Activated T-cell treated with anti-CD3 and anti-CD28 coated beads for 48 hours (primary cell): ENCODE results near the gene LCP2.

Experiments
- DNase-seq: peaks from one replicate; pipeline ENCODE4 v3.0.0-alpha.2; 2020; ENCODE audit warnings: low read depth

LCP2 gene

DNA sequence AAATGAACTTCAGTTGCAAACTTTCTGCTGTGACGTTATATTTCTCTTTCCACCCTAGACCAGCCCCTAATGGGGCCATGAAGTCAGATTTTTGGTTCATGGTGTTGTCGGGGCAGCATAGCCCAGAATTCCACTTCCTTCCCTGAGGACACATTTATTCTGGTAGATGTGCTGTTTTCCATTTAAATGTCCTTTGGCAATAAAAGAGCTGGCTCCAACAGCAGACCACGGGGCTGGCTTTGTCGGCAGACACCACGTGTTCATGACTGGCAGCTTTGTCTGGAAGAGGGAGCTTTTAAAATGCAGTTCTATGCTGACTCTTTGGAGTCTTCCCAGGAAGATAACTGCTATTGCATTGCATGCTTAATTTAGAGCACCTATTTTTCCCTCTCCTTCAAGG, 17.6 kb upstream of the LCP2 start:
- no peak for DNase-seq

DNA sequence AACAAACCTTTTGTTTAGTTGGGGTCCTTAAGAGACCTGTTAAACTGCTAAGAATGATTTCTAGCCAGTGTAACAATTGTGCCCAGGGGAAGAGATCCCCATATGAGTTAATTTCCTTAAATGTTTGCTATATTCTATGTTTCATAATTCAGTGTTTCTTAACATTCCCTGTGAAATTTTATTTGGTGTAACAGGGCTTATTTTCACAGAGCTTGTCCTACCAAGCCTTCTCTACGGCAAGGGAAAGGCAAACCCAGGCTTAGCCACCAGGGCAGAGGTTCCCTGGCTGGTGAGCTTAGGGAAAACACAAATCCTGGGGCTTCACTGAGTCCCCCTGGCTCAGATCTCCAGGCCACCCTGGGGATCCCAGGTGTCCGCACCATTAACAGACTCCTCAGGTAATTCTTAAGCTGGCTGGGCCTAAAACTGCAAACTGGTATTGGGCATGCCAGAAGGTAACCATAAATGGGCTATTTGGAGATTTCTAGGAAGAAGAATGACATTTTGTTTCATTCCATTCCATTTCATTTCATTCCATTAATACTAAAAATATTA, 17.0 kb upstream of the LCP2 start:
- no peak for DNase-seq

DNA sequence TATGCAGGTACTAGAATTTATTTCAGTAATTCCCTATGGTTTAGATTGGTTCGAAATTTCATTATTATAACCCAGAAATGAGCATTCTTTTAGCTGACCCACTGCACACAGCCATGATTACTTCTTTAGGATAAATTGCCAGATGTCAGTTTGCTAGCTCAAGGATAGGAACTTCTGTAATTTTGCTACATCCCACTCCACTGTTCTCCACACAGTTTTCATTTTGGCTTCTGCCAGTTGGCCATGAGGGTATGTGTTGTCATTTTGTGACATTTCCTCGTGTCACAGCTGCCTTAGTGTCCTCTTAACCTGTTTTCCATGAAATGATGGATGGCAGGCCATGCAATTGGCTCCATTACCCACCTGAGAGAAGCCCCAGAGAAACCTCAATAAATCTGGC, 16.2 kb upstream of the LCP2 start:
- DNase-seq = no peak

DNA sequence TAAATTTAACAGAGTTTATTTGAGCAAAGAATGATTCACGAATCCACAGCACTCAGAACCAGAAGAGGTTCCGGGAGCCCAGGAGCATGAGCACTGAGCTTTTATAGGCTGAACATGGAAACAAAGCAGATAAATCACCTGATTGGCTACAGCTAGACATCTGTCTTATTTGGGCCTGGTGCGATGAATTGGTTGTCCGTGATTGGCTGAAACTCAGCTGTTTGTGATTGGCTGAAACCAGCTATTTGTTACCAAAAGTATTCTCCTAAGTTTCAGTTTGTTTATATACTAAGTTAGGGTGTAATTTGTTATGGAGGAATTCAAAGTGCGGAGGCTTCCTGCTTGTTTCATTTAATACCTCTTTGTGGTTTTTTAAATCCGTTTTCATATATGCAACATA, 15.8 kb upstream of the LCP2 start:
- no peak for DNase-seq

DNA sequence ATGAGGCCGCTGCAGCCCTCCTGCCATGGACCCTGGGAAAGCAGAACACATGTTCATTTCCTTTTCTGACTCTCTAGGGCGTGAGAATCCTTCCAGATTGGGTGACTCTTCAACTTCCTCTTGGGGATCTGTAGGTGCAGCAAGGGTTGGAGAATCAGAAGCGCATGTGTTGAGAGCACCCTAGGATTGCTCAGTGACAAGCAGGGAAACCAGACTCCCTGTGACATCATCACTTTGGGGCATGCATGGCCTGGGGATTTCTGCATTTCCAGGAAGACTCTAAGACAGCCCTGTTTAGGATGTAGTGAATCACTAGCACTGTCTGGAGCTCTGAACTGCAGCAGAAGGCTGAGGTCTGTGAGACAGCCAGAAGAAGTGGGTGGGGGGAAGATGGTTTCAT, 15.1 kb upstream of the LCP2 start:
- peak; percentile 55 for DNase-seq

DNA sequence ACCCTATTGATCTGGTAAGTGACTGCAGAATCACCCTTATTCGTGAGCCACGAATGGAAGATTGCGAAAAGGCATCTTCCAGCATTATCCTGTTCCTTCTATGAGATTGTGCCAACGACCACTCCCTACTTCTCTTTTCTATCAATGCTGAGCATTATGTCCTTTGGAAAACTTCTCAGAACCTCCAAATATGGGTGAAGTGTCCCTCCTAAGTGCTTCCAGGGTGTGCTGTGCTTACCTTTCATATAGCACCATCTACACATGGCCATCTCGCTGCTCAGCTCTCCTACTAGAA, 14.7 kb upstream of the LCP2 start:
- DNase-seq = no peak

DNA sequence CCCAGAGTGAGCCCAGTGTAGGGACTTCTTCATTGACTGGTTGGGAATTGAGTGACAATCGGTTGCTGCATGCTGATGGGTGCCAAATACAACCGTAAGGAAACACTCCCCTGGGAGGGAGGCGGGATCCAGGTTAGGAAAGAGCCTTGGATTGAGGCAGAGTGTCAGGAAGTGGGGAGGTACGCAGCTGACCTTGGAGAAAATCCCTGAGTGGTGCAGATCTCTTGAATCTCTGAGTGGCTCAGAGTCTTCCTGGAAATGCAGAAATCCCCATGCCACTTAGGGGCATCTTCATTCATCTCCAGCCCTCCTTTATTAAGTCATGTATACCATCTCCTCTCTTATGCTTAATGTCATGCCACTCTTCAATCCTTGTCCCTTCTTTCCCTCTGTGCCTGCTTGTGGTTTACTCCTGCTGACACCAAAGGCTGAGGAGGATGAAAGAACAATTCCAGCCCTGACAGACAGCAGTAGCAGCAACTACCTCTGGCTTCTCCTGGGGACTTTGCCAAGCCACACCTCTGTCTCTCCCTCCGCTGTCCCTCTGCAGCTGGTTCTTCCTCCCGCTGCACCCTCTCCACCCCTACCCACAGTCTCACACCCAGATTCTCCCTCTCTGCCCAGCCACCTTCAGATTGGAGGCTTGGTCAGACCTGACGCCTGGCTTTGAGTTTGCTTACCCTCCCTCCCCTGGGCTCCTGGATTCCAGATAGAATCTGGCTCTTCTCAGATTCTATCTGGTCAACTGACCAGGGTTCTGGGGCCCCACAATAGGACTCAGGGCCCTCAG, 14.1 kb upstream of the LCP2 start:
- DNase-seq = no peak

DNA sequence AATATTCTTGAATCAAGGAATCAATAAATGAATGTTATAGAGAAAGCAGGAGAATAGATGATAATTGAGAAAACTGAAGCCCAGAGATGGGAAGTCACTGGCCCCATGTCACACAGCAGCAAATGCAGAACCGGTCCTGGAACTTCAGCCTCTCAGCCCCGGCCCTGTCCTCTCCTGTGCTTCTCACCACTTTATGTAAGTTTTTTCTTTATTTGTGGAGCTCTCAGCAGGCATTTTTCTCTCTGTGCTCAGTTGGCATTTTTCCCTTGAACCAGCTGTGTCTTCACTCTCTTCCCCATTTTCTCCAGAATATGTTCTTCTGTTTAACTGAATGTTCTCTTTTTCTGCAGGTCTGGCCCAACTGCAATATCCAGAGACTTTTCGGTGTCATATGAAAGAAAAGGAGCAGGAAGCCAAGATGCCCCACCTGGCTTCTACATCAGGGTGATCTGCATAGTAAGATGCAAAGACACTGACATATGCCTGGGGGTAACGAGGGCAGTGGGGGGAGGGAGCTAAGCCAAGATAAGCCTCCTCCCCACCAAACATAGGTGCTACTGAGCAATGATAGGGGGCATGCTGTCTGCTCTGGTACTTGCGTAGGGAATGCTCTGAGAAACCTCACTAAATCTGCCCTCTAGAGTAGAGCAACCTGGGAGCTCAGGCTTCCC, 12.8 kb upstream of the LCP2 start:
- no peak for DNase-seq

DNA sequence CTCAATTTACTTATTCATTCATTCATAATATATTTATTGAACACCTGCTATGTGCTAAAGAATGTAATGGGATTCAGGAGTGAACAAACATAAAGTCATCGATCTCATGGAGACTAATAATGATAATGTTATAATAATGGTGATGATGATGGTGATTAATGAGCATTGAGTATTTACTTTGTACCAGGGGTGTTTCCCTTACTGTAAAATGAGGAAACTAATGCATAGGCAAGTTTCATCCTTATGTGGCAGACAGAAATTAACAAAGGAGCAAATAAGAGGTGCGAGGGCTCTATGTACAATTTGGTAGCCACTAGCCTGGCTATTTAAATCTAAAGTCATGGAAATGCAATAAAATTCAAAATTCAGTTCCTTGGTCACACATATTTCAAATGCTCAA, 11.1 kb upstream of the LCP2 start:
- DNase-seq = no peak

DNA sequence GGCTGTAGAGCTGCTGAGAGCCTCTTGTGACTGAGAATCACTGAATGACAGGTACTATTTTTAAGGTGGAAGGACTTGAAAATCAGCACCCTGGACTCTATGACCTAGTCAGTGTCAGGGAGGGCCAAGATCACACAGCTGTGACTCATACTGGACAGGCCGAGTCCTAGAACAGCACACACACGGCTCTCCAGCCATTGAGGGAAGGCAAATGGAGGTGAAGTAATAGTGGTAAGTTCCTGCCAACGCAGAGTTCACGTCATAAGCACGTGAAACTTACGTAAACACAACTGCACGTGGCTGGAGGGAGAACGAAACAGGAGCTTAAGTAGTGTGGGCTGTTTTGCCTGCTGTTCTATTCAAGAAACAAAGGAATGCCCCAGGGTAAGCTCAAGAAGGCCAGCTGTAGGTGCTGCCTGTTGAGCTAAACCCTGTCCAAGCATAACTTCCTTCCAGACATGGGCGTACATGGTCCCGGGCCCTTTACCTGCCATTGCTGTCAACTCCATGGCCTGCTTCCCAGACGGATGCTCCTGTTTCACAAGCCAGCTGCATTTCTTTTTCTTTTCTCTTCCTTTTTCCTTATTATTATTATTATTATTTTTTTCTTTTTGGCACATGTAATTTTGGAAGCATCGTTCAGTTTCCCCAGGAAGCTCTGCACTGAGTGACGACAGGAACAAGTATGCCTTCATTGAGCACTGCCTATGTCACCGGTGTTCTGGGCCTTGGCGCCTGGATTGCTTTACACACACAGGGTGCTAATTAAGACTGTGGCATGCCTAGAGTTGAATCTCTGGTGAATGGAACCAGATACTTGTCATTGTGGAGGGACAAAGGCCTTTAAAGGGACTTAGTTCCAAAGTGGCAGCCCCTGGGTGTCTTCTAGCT, 10.2 kb upstream of the LCP2 start:
- DNase-seq = no peak

DNA sequence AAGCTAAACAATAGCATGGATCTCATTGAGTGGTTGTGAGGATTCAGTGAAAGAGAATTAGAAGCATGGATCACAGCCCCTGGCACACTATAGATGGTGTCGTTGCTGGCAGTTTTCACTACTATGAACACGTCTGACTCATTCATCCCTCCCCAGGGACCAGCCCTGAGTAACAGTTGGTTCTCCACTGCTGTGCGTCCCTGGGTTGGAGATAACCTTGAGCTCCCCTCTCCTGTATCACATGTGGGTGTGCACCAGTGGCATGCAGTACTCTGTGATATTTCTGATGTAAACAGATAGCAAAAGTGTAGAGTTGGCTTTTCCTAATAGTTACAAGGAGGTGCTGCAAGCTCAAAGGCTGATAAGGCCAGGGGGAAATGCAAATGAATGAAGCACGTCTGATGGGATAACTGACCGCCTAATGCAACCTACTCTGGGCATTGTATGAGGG, 8.8 kb upstream of the LCP2 start:
- no peak for DNase-seq

DNA sequence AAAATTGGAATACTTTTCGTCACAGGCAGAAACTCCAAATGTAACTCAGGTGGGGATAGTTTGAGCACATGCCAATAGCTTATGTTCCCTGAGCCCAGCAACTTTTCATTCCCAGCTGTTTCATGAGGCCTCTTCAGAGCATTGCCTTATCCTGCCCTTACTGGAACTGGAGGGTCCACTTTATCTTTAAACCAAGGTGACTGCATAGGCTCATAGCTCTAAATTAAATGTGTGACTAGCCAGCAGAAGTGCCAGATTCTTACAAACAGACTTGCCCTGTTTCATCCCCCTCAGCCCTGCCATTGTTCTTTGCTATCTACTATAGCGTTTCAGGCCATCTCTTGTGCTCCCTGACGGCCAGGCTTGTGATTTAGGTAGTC, 8.1 kb upstream of the LCP2 start:
- DNase-seq = no peak

DNA sequence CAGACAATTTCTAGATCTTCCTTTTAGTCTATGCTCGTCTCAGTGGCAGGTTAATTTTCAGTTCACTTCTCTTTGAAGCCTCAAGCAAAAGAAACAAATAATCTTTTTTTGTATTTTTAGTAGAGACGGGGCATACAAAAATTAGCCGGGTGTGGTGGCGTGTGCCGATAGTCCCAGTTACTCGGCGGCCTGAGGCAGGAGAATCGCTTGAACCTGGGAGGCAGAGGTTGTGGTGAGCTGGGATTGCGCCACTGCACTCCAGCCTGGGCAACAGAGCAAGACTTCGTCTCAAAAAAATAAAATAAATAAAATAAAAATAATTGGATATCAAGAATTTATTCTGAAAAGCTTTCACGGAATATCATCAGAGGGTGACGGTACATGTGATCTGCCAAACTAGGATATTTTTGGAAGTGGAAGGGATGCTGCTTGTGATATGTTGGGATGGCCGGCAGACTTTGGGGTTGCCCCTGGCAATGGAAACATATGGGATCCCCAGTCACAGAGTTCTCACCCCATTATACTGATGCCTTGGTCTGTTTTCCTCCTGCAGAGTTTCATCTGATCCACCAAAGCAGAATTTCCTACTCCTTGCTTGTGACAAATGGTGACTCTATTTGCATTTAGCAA, 7.6 kb upstream of the LCP2 start:
- DNase-seq = no peak

DNA sequence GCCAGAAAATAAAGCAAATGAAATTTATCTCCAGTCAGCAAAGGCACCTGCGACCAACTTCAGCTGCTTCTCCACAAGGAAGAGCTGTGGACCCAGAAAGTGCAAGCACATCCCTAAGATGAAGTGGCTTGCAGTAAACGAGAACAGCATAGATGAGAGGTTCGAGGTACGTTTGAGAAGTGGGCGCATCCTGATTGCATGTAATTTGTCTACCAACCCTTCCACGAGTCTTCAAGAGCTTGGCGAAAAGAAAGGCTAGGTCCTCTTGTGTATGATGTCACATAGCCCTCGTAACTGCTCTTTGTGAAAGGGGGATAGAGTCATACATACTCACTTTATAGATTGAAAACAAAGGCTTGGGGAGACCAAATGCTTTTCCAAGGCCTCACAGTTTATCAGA, 6.0 kb upstream of the LCP2 start:
- DNase-seq = no peak

DNA sequence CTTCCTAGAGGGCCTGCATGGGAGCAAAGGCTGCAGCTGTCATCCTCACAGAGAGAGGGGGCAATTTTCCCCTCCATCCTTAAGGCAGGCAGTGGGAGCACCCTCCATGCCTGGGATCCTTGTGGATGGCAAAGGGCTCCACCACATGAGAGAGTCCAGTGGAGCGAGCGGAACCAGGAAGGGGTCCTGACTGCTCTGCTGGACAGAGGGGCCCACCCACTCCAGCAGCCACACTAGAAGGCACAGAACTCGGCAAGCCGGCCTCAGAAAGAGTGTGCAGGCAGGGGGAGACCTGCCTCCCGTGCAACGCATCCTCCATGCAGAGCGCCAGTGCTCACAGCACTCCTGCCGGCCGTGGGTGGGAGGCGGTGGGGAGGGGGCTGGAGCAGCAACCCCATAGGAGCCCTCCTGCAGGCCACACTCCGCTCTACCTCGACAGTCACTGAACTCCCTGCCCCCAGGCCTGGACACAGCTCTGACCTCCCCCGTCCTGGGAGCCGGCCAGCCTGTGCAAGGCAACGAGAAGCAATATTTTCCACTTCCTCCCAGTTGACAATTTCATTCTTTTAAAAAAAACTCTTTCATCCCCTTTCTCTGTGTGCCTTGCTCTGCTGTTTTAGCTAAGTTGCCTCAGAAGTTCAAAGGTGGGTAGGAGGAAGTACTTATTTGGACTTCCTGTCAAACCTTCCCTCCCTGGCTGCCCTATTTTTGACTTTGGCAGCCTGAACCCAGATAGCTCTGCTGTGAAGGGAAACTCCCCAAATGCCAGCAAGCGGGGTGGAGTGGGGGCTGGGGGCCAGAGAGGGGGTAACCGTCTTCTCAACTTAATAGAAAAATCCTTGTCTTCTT, 5.3 kb upstream of the LCP2 start:
- peak; percentile 40 for DNase-seq

DNA sequence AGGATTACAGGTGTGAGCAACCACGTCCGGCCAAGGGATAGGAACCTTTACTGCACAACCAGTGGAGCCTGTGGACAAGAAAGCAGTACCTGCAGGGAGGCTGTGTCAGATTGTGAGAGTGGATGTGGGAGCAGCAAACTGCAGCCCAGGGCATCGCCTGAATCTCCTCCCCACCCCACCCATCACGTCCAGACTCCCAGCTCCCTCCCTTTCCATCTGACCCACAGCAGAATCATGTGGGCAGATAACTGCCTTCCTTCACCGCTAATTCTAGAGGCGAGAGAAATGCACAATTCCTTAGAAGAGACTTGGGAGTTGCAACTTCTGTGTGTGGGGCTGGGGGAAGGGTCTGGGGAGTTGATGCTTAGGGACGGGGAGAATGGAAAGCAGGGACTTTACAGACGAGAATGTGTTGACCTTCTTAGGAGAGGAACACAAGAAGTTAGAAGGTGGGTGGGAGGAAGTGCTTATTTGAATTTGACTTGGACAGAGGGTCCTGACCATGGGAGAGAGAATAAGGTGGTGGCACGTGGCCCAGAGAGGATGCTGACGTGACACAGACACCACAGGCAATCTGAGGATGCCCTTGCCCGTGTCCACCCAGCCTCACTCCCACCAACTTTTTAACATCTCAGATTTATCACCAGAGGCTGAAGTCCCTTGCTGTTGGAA, 4.5 kb upstream of the LCP2 start:
- DNase-seq = no peak

DNA sequence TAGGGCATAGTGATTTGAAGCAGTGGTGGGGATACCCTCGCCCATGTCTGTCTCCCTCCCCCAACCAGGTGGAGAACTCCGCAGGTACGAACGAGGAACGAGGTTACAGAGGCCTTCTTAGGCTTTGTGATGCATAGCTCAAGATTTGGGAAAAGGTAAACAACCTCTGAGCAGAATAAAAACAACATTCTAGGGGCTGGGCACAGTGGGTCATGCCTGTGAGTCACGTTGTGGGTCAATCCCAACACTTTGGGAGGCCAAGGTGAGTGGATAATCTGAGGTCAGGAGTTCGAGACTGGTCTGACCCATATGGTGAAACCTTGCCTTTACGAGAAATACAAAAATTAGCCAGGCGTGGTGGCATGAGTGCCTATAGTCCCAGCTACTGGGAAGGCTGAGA, 3.6 kb upstream of the LCP2 start:
- DNase-seq = no peak

DNA sequence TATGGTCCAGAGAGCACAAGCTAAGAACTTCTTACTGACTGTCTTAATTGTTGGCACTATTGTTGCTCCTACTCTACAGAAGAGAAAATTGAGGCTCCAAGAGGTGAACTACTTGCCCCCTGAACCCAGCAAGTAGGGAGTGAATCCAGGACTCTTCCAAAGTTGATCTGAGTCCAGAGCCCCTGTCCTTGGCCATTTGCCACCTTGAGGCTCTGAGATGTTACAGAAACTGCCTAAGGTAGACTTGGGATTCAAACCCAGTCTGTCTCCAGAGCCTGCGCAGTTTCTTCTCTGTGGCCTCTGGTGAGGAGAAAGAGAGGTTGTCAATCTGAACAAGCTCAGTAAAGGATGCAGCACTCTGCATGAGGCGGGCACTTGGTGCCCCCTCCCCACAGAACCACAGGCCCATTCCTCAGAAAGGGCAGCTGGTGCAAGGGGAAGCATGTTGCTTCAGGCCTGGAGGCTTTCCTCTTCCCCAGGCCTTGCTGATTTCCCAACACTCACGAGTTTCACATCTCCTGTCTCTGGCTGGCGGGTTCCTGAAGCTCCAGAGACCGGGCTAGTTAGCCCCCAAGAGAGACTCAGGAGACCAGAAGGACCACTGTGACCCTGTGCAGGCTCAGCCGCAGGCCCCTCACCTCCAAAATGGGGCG, 2.9 kb upstream of the LCP2 start:
- DNase-seq = no peak

DNA sequence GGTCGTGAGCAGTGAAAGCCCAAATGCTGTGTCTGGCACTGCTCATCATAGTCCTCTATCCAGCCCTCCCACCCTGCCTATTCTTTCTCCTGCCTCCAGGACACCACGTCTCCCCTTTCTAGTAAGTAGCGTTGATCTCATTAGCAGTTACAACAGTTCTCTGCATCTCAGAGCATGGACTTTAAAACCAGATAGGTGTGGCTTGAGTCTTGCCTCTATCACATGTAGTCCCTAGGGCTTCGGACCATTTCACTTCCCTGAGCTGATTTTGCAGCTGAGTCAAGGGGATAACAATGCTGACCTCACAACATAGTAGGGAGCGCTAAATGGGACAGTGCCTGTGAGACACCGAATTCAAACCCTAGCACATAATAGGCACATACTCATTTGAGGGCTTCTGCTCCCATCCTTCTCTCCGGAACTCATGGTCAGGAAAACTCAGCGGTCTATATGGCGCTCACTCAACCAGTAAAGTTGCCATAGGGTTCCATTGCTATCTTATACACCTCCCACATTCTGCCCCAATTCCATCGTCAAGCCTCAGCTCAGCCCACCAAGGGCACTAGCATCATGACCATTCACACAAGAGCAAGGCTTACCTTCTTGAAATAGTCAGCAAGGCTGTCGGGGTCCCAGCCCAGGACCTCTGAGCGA, 515 bp downstream of the LCP2 start:
- no peak for DNase-seq
